OCI-LY7 (cell line): Measurements from ENCODE around the gene TGM3.

ENCODE experiments used
- CTCF ChIP-seq: fragments of 200-600 bp; sonication (generic); conservative IDR thresholded peaks from 2 replicates; pipeline ENCODE4 v1.5.1; 2014; ENCODE audit warnings: mild to moderate bottlenecking, antibody characterized with exemption, low read length, moderate library complexity, mixed read lengths
- EZH2phosphoT487 ChIP-seq: fragments of 200-600 bp; sonication (generic); IDR thresholded peaks from 2 replicates; pipeline ENCODE4 v1.6.1; 2018; ENCODE audit warnings: low read depth, borderline replicate concordance, mild to moderate bottlenecking, mixed run types, antibody characterized with exemption, low read length, moderate library complexity, mixed read lengths

GRCh38 chr20:2280082-2280481 is 15.7 kb upstream of the TGM3 start:
- no peak for TF ChIP-seq CTCF
- no peak for TF ChIP-seq EZH2phosphoT487
